IMR-90 (cell line): ENCODE measurements around the gene CAPN2. TPM values are rescaled to one million over a fixed set of nuclear protein-coding genes. Genes with fewer than 3 reads are reported as not detected.

Experiments used
- ATAC-seq: fragments of 200-7000 bp; cut with Tn5 transposase; 2 replicates; pipeline ENCODE4 v1.9.1; 2020; ENCODE audit warnings: low read depth, mild to moderate bottlenecking, moderate library complexity
- BruUV-seq: library from RNA; stranded (reverse); fragments of 400-500 nt; replicated peaks from 2 replicates; lab custom pipeline; 2021; lab: Mats Ljungman, UMichigan
- CTCF ChIA-PET: fragments of 300-600 bp; formaldehyde crosslinking; extraction: SDS; loops from one replicate; lab custom pipeline; 2021; ENCODE audit warnings: antibody characterized with exemption; lab: Yijun Ruan, JAX
- POLR2A ChIA-PET: fragments of 300-600 bp; sonication (Branson Sonifier 250); formaldehyde crosslinking; loops from one replicate; lab custom pipeline; 2022; ENCODE audit warnings: antibody characterized with exemption; ENCODE audit not compliant: unreplicated experiment; lab: Charles Lee
- DNase-seq: peaks from one replicate; pipeline ENCODE4 v3.0.0; 2013
- H2AFZ ChIP-seq: replicated peaks from 2 replicates; pipeline ENCODE3; 2013; ENCODE audit warnings: low read length, mild to moderate bottlenecking; ENCODE audit not compliant: poor library complexity
- H2AK5ac ChIP-seq: 2 replicates; pipeline ENCODE4 v1.6.1; 2013; ENCODE audit warnings: low read depth, low read length, inconsistent platforms
- H2AK9ac ChIP-seq: replicated peaks from 2 replicates; pipeline ENCODE3; 2013; ENCODE audit warnings: mild to moderate bottlenecking, low read depth, low read length, moderate library complexity; ENCODE audit not compliant: poor library complexity
- H2BK120ac ChIP-seq: 2 replicates; pipeline ENCODE4 v1.6.1; 2013; ENCODE audit warnings: low read depth, low read length, inconsistent platforms
- H2BK15ac ChIP-seq: 3 replicates; pipeline ENCODE4 v1.6.1; 2013; ENCODE audit warnings: low read depth, low read length, inconsistent platforms
- H2BK20ac ChIP-seq: 2 replicates; pipeline ENCODE4 v1.6.1; 2013; ENCODE audit warnings: low read depth, mild to moderate bottlenecking, inconsistent platforms, low read length, moderate library complexity
- H2BK5ac ChIP-seq: 2 replicates; pipeline ENCODE4 v1.6.1; 2013; ENCODE audit warnings: mild to moderate bottlenecking, low read depth, low read length, inconsistent platforms; ENCODE audit not compliant: poor library complexity, severe bottlenecking
- H3K14ac ChIP-seq: replicated peaks from 2 replicates; pipeline ENCODE4 v1.6.1; 2013; ENCODE audit warnings: low read depth, low read length, inconsistent platforms
- H3K18ac ChIP-seq: 2 replicates; pipeline ENCODE4 v1.6.1; 2013; ENCODE audit warnings: low read depth, low read length, control low read depth
- H3K23ac ChIP-seq: 2 replicates; pipeline ENCODE4 v1.6.1; 2013; ENCODE audit warnings: low read depth, low read length, inconsistent platforms
- H3K27ac ChIP-seq: 2 replicates; pipeline ENCODE4 v1.5.1; 2013; ENCODE audit warnings: mild to moderate bottlenecking, control low read depth, low read length; ENCODE audit not compliant: insufficient read depth
- H3K27me3 ChIP-seq: 2 replicates; pipeline ENCODE4 v1.6.1; 2013; ENCODE audit warnings: low read length; ENCODE audit not compliant: control insufficient read depth, insufficient read depth
- H3K36me3 ChIP-seq: 2 replicates; pipeline ENCODE4 v1.6.1; 2013; ENCODE audit warnings: low read length, mixed read lengths; ENCODE audit not compliant: control insufficient read depth, insufficient read depth
- H3K4ac ChIP-seq: 2 replicates; pipeline ENCODE4 v1.6.1; 2013; ENCODE audit warnings: low read depth, low read length, inconsistent platforms
- H3K4me1 ChIP-seq: 2 replicates; pipeline ENCODE4 v1.6.1; 2013; ENCODE audit warnings: low read length, mixed read lengths; ENCODE audit not compliant: control insufficient read depth, insufficient read depth
- H3K4me2 ChIP-seq: 2 replicates; pipeline ENCODE4 v1.6.1; 2013; ENCODE audit warnings: low read depth, mild to moderate bottlenecking, control low read depth, low read length, moderate library complexity
- H3K4me3 ChIP-seq: 2 replicates; pipeline ENCODE4 v1.5.1; 2013; ENCODE audit warnings: low read depth, mild to moderate bottlenecking, control low read depth, low read length, moderate library complexity; ENCODE audit not compliant: insufficient read depth
- H3K56ac ChIP-seq: 2 replicates; pipeline ENCODE4 v1.6.1; 2013; ENCODE audit warnings: low read length, inconsistent platforms; ENCODE audit not compliant: insufficient read depth; ENCODE audit errors: extremely low read depth
- H3K79me1 ChIP-seq, 2 experiments: 2 replicates each; pipeline ENCODE4 v1.6.1; 2013; ENCODE audit warnings: low read length in 2 of 2, inconsistent platforms in 1 of 2, low read depth in 1 of 2
- H3K9ac ChIP-seq: 2 replicates; pipeline ENCODE4 v1.6.1; 2013; ENCODE audit warnings: low read depth, low read length, control low read depth
- H3K9me1 ChIP-seq: 2 replicates; pipeline ENCODE4 v1.6.1; 2013; ENCODE audit warnings: low read length, inconsistent platforms; ENCODE audit not compliant: insufficient read depth
- H3K9me3 ChIP-seq: 2 replicates; pipeline ENCODE4 v1.6.1; 2013; ENCODE audit warnings: low read length; ENCODE audit not compliant: control insufficient read depth, insufficient read depth
- H4K20me1 ChIP-seq: 2 replicates; pipeline ENCODE4 v1.6.1; 2013; ENCODE audit warnings: low read length, inconsistent platforms; ENCODE audit not compliant: insufficient read depth
- H4K5ac ChIP-seq: 2 replicates; pipeline ENCODE4 v1.6.1; 2013; ENCODE audit warnings: mild to moderate bottlenecking, low read depth, low read length, control low read depth
- H4K8ac ChIP-seq, 2 experiments: 2 replicates each; pipeline ENCODE4 v1.6.1; 2013; ENCODE audit warnings: low read depth in 2 of 2, low read length in 2 of 2, control low read depth in 1 of 2, inconsistent platforms in 1 of 2
- H4K91ac ChIP-seq: 2 replicates; pipeline ENCODE4 v1.6.1; 2013; ENCODE audit warnings: low read depth, low read length, inconsistent platforms; ENCODE audit not compliant: insufficient read depth
- BHLHE40 ChIP-seq: fragments of 150-350 bp; IDR thresholded peaks from 2 replicates; pipeline ENCODE4 v1.6.1; 2016; ENCODE audit warnings: mild to moderate bottlenecking, low read depth, low read length
- CEBPB ChIP-seq: IDR thresholded peaks from 2 replicates; pipeline ENCODE4 v1.6.1; 2012; ENCODE audit warnings: low read depth, low read length, improper control_type of control experiment
- CHD1 ChIP-seq: IDR thresholded peaks from 2 replicates; pipeline ENCODE4 v1.6.1; 2012; ENCODE audit warnings: low read depth, low read length, improper control_type of control experiment
- FOS ChIP-seq: fragments of 150-350 bp; IDR thresholded peaks from 2 replicates; pipeline ENCODE4 v1.6.1; 2016; ENCODE audit warnings: low read depth, low read length
- MAFK ChIP-seq: IDR thresholded peaks from 2 replicates; pipeline ENCODE4 v1.6.1; 2012; ENCODE audit warnings: low read depth, low read length, improper control_type of control experiment
- MAZ ChIP-seq: IDR thresholded peaks from 2 replicates; pipeline ENCODE4 v1.6.1; 2012; ENCODE audit warnings: low read depth, mild to moderate bottlenecking, low read length, improper control_type of control experiment, moderate library complexity, borderline replicate concordance
- MXI1 ChIP-seq: IDR thresholded peaks from 2 replicates; pipeline ENCODE4 v1.6.1; 2012; ENCODE audit warnings: low read depth, mild to moderate bottlenecking, low read length, moderate library complexity, borderline replicate concordance
- NFE2L2 ChIP-seq: fragments of 150-350 bp; IDR thresholded peaks from 2 replicates; pipeline ENCODE4 v1.6.1; 2016; ENCODE audit warnings: low read depth, mild to moderate bottlenecking, low read length
- POLR2A ChIP-seq: IDR thresholded peaks from 2 replicates; pipeline ENCODE4 v1.6.1; 2012; ENCODE audit warnings: mild to moderate bottlenecking, low read depth, low read length
- RCOR1 ChIP-seq: IDR thresholded peaks from 2 replicates; pipeline ENCODE4 v1.6.1; 2012; ENCODE audit warnings: mild to moderate bottlenecking, low read length, improper control_type of control experiment; ENCODE audit not compliant: insufficient replicate concordance
- RFX5 ChIP-seq: IDR thresholded peaks from 2 replicates; pipeline ENCODE4 v1.8.0; 2012; ENCODE audit warnings: low read depth, mild to moderate bottlenecking, low read length, moderate library complexity
- SMC3 ChIP-seq: fragments of 150-350 bp; IDR thresholded peaks from 2 replicates; pipeline ENCODE4 v1.6.1; 2016; ENCODE audit warnings: low read depth, mild to moderate bottlenecking, antibody characterized with exemption, low read length, moderate library complexity
- WGBS, 2 experiments: methylation state at CpG; one replicate each; pipeline versions ENCODE4 v1.1.5 to v1.1.7; 2013; ENCODE audit warnings: missing lambda C conversion rate in 2 of 2; ENCODE audit not compliant: insufficient read length in 1 of 2; ENCODE audit errors: extremely low coverage in 2 of 2; 5-methylcytosine and 5-hydroxymethylcytosine counted together
- dilution Hi-C: fragments of 300-500 bp; cut with HindIII; formaldehyde crosslinking; loops from one replicate; pipeline ENCODE4 v1.14.3; 2018; ENCODE audit warnings: low sequenced_read_pairs; ENCODE audit not compliant: unreplicated experiment
- in situ Hi-C: fragments of 300-500 bp; cut with MboI; formaldehyde crosslinking; loops from 3 replicates; pipeline ENCODE4 v1.14.3; 2019; ENCODE audit warnings: low sequenced_read_pairs, inconsistent platforms, mixed read lengths
- intact Hi-C: fragments of 100-400 bp; cut with micrococcal nuclease; formaldehyde crosslinking; loops from 2 replicates; pipeline ENCODE4 v1.10.0; 2022
- polyA plus RNA-seq, 3 experiments: library from polyadenylated mRNA; depleted of rRNA; stranded (reverse); fragments of >200 nt; gene quantifications; 2 replicates each; pipeline ENCODE4 v1.2.3, GENCODE V29; 2012; ENCODE audit warnings: low replicate concordance in 1 of 3
- total RNA-seq: library from RNA; depleted of rRNA; stranded (reverse); fragments of >200 nt; gene quantifications from 2 replicates; pipeline ENCODE4 v1.2.3, GENCODE V29; 2012
- TF ChIP-seq, protein P1 (sequence below): conservative IDR thresholded peaks from 2 replicates; pipeline ENCODE4 v1.5.1; 2012; ENCODE audit warnings: mild to moderate bottlenecking, low read depth, low read length, improper control_type of control experiment
- TF ChIP-seq, protein P2 (sequence below): fragments of 150-350 bp; IDR thresholded peaks from 2 replicates; pipeline ENCODE4 v1.6.1; 2016; ENCODE audit warnings: low read depth, mild to moderate bottlenecking, low read length, moderate library complexity, borderline replicate concordance

The CAPN2 gene
- total and polyA plus RNA-seq, 2 of the 4 experiments (the other 2 are of a cell fraction), result 339 to 430 TPM

DNA sequence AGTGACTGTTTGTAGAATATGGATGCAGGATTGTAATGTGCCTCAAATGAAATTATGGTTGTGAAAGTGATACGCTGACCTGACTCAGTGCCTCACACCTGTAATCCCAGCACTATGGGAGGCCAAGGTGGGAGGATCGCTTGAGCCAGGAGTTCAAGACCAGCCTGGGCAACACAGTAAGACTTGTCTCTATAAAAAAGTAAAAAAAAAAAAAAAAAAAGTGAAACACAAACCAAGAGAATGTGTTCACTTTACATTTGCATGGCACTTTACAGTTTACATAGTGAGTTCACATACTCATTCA lies 2.0 kb downstream of the CAPN2 start:
- CTCF ChIA-PET, result no interaction called here
- dilution Hi-C loops, result no loop called here
- BruUV-seq, result no TSS peak

More for the DNA sequence above, 2.0 kb downstream of the CAPN2 start:
- in situ Hi-C loops, result no loop called here
- Histone ChIP-seq H3K23ac (peak overlapping the region; percentile 98; the same call in 1 of the 2 replicates), H3K14ac (peak overlapping the region; percentile 13), H2AK5ac (peak overlapping the region; percentile 84), H3K27ac (peak overlapping the region; percentile 54), H3K27me3 (no peaks in the 10 kb centered on the region), H3K18ac (no peak overlapping the region; the same call in 1 of the 2 replicates), H3K4me3 (peak overlapping the region; percentile 99; the same call in 1 of the 2 replicates), H3K4me1 (peaks cover 35% of the 10 kb centered on the region), H4K91ac (peak overlapping the region; percentile 88; the same call in 1 of the 2 replicates), H2BK15ac (0 out of 3 replicates have a peak overlapping the region, but pooled peaks have one; percentile 87), H2AK9ac (no peak overlapping the region), H2BK5ac (peak overlapping the region; percentile 99), H2BK120ac (peak overlapping the region; percentile 78; the same call in 1 of the 2 replicates), H2AFZ (no peak overlapping the region), H3K9me1 (peaks cover 12% of the 10 kb centered on the region), H3K9ac (peak overlapping the region; percentile 69; the same call in 1 of the 2 replicates), H4K20me1 (peaks cover 41% of the 10 kb centered on the region), H4K8ac (peak overlapping the region; percentile 65 to 89; a peak in 3 of 4 replicates), H3K56ac (no peak overlapping the region), H3K9me3 (no peaks in the 10 kb centered on the region), H2BK20ac (peak overlapping the region; percentile 54; the same call in 1 of the 2 replicates), H3K36me3 (peaks cover 20% of the 10 kb centered on the region), H4K5ac (no peak overlapping the region), H3K79me1 (peaks cover 17 to 67% of the 10 kb centered on the region in 2 experiments), H3K4me2 (peak overlapping the region; percentile 90), H3K4ac (peak overlapping the region; percentile 97)
- POLR2A ChIA-PET, result no interaction called here
- WGBS, 2 experiments, result no CpG with 5 or more reads among the region's 2 CpGs
- DNase-seq (no peak), ATAC-seq (no peak)
- intact Hi-C loops, result no loop called here
- no peak for TF ChIP-seq RCOR1
- no peak for TF ChIP-seq SMC3
- TF ChIP-seq RFX5, result no peak
- no peak for TF ChIP-seq MXI1
- TF ChIP-seq BHLHE40, result no peak
- no peak for TF ChIP-seq MAZ
- TF ChIP-seq, protein P1, sequence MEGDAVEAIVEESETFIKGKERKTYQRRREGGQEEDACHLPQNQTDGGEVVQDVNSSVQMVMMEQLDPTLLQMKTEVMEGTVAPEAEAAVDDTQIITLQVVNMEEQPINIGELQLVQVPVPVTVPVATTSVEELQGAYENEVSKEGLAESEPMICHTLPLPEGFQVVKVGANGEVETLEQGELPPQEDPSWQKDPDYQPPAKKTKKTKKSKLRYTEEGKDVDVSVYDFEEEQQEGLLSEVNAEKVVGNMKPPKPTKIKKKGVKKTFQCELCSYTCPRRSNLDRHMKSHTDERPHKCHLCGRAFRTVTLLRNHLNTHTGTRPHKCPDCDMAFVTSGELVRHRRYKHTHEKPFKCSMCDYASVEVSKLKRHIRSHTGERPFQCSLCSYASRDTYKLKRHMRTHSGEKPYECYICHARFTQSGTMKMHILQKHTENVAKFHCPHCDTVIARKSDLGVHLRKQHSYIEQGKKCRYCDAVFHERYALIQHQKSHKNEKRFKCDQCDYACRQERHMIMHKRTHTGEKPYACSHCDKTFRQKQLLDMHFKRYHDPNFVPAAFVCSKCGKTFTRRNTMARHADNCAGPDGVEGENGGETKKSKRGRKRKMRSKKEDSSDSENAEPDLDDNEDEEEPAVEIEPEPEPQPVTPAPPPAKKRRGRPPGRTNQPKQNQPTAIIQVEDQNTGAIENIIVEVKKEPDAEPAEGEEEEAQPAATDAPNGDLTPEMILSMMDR, result no peak
- no peak for TF ChIP-seq NFE2L2
- TF ChIP-seq FOS, result no peak
- no peak for TF ChIP-seq CEBPB
- TF ChIP-seq POLR2A, result no peak
- TF ChIP-seq, protein P2, sequence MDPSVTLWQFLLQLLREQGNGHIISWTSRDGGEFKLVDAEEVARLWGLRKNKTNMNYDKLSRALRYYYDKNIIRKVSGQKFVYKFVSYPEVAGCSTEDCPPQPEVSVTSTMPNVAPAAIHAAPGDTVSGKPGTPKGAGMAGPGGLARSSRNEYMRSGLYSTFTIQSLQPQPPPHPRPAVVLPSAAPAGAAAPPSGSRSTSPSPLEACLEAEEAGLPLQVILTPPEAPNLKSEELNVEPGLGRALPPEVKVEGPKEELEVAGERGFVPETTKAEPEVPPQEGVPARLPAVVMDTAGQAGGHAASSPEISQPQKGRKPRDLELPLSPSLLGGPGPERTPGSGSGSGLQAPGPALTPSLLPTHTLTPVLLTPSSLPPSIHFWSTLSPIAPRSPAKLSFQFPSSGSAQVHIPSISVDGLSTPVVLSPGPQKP, result no peak
- TF ChIP-seq MAFK, result no peak
- TF ChIP-seq CHD1, result no peak
